ENCODE measurements around the gene SND1.

Gene SND1

GRCh38 chr7:127651556-127652332, at the start of gene SND1:
Gene SND1, plus strand, starts transcription at chr7:127652194. Its CDS starts 180 bp downstream, at chr7:127652374.
- peaks cover 17% of the 10 kb centered on the region for H3K4me1 ChIP-seq (ENCODE audit: insufficient read depth, poor library complexity, severe bottlenecking)
- peak within 1 kb of the TSS; percentile 91 for H3K4me3 ChIP-seq (ENCODE audit: severe bottlenecking)
- DNase-seq (ENCODE audit: low spot score) (peak; percentile 100), ATAC-seq (ENCODE audit: low read depth) (peak; percentile 95)
- H3K9me3 ChIP-seq (ENCODE audit: severe bottlenecking): no peaks in the 10 kb centered on the region
- no peak for TF ChIP-seq CTCF (IDR thresholded peaks at IDR 0.05; ENCODE audit: poor library complexity, severe bottlenecking)
- no peaks in the 10 kb centered on the region for H3K27me3 ChIP-seq (ENCODE audit: insufficient read depth, poor library complexity, severe bottlenecking)
- peaks cover 29% of the 10 kb centered on the region for H3K36me3 ChIP-seq (ENCODE audit: low read depth)
- H3K27ac ChIP-seq (ENCODE audit: poor library complexity, severe bottlenecking): peak within 1 kb of the TSS; percentile 52

- H3K27me3 ChIP-seq (ENCODE audit: insufficient read depth, poor library complexity, severe bottlenecking): no peaks in the 10 kb centered on the region
- DNase-seq (ENCODE audit: low spot score): no peak
- H3K27ac ChIP-seq (ENCODE audit: poor library complexity, severe bottlenecking): no peak overlapping the region
- H3K9me3 ChIP-seq (ENCODE audit: severe bottlenecking): peaks cover 2% of the 10 kb centered on the region
- no peak for ATAC-seq (ENCODE audit: low read depth)
- no peaks in the 10 kb centered on the region for H3K4me1 ChIP-seq (ENCODE audit: insufficient read depth, poor library complexity, severe bottlenecking)
- TF ChIP-seq CTCF (IDR thresholded peaks at IDR 0.05; ENCODE audit: poor library complexity, severe bottlenecking): no peak
- no peak overlapping the region for H3K4me3 ChIP-seq (ENCODE audit: severe bottlenecking)
- no peaks in the 10 kb centered on the region for H3K36me3 ChIP-seq (ENCODE audit: low read depth)
Observed at GRCh38 chr7:127608446-127608845, 43.5 kb upstream of the SND1 start.

- Histone ChIP-seq H3K27me3 (ENCODE audit: insufficient read depth, poor library complexity, severe bottlenecking) (no peaks in the 10 kb centered on the region), H3K27ac (ENCODE audit: poor library complexity, severe bottlenecking) (no peak overlapping the region), H3K4me3 (ENCODE audit: severe bottlenecking) (no peak overlapping the region), H3K9me3 (ENCODE audit: severe bottlenecking) (peaks cover 2% of the 10 kb centered on the region), H3K4me1 (ENCODE audit: insufficient read depth, poor library complexity, severe bottlenecking) (no peaks in the 10 kb centered on the region), H3K36me3 (ENCODE audit: low read depth) (no peaks in the 10 kb centered on the region)
- ATAC-seq (ENCODE audit: low read depth): no peak
- no peak for DNase-seq (ENCODE audit: low spot score)
- TF ChIP-seq CTCF (IDR thresholded peaks at IDR 0.05; ENCODE audit: poor library complexity, severe bottlenecking): no peak
Observed at GRCh38 chr7:127609297-127609696, 42.7 kb upstream of the SND1 start.

GRCh38 chr7:127612263-127612662, 39.7 kb upstream of the SND1 start:
- DNase-seq (ENCODE audit: low spot score) (no peak), ATAC-seq (ENCODE audit: low read depth) (no peak)
- H3K27me3 ChIP-seq (ENCODE audit: insufficient read depth, poor library complexity, severe bottlenecking): peaks cover 24% of the 10 kb centered on the region
- H3K9me3 ChIP-seq (ENCODE audit: severe bottlenecking): peaks cover 2% of the 10 kb centered on the region
- no peaks in the 10 kb centered on the region for H3K4me1 ChIP-seq (ENCODE audit: insufficient read depth, poor library complexity, severe bottlenecking)
- H3K36me3 ChIP-seq (ENCODE audit: low read depth): no peaks in the 10 kb centered on the region
- H3K27ac ChIP-seq (ENCODE audit: poor library complexity, severe bottlenecking): no peak overlapping the region
- no peak for TF ChIP-seq CTCF (IDR thresholded peaks at IDR 0.05; ENCODE audit: poor library complexity, severe bottlenecking)
- no peak overlapping the region for H3K4me3 ChIP-seq (ENCODE audit: severe bottlenecking)

GRCh38 chr7:127616724-127617123, 35.3 kb upstream of the SND1 start:
- no peak for TF ChIP-seq CTCF (IDR thresholded peaks at IDR 0.05; ENCODE audit: poor library complexity, severe bottlenecking)
- Histone ChIP-seq H3K36me3 (ENCODE audit: low read depth) (no peaks in the 10 kb centered on the region), H3K9me3 (ENCODE audit: severe bottlenecking) (no peaks in the 10 kb centered on the region), H3K4me1 (ENCODE audit: insufficient read depth, poor library complexity, severe bottlenecking) (no peaks in the 10 kb centered on the region), H3K27ac (ENCODE audit: poor library complexity, severe bottlenecking) (no peak overlapping the region), H3K27me3 (ENCODE audit: insufficient read depth, poor library complexity, severe bottlenecking) (peaks cover 63% of the 10 kb centered on the region), H3K4me3 (ENCODE audit: severe bottlenecking) (no peak overlapping the region)
- ATAC-seq (ENCODE audit: low read depth) (no peak), DNase-seq (ENCODE audit: low spot score) (no peak)
